ENCODE results near the gene CLASP1. TPM values are rescaled to one million over a fixed set of nuclear protein-coding genes. Genes with fewer than 3 reads are reported as not detected.
"Not testable (repeated sequence)": the region's sequence is repeated elsewhere in the genome, so short reads cannot be mapped to it uniquely, and the experiment has no call there.

Gene CLASP1
- total RNA-seq, 1 donor: 46.0 TPM

- H3K4me2 ChIP-seq (ENCODE audit: insufficient read depth, low read length): no peak overlapping the region
- H4K20me1 ChIP-seq (ENCODE audit: insufficient read depth, low read length): peaks cover 27% of the 10 kb centered on the region
- no peaks in the 10 kb centered on the region for H3K4me1 ChIP-seq (ENCODE audit: insufficient read depth, low read length)
- no peak overlapping the region for H3K4me3 ChIP-seq (ENCODE audit: insufficient read depth, low read length)
- no peak overlapping the region for H2AFZ ChIP-seq (ENCODE audit: low read length)
- TF ChIP-seq CTCF (IDR thresholded peaks at IDR 0.05; ENCODE audit: extremely low read depth, low read depth, low read length): no peak
- no peaks in the 10 kb centered on the region for H3K27me3 ChIP-seq (ENCODE audit: insufficient read depth, low read length)
- H3K79me2 ChIP-seq (ENCODE audit: insufficient read depth, low read length): peaks cover 89% of the 10 kb centered on the region
- no peaks in the 10 kb centered on the region for H3K9me3 ChIP-seq (ENCODE audit: low read depth, low read length)
- no peak overlapping the region for H3K27ac ChIP-seq (ENCODE audit: low read depth, low read length)
- DNase-seq (ENCODE audit: insufficient read length, low spot score, missing footprints): no peak
- H3K36me3 ChIP-seq (ENCODE audit: insufficient read depth, low read length): no peaks in the 10 kb centered on the region
These were observed 8.6 kb downstream of the CLASP1 start for GRCh38 chr2:121640380-121641316.

- H4K20me1 ChIP-seq (ENCODE audit: insufficient read depth, low read length): peaks cover 21% of the 10 kb centered on the region
- H3K9me3 ChIP-seq (ENCODE audit: low read depth, low read length); H3K4me1 ChIP-seq (ENCODE audit: insufficient read depth, low read length); H3K27me3 ChIP-seq (ENCODE audit: insufficient read depth, low read length); H3K4me2 ChIP-seq (ENCODE audit: insufficient read depth, low read length); DNase-seq (ENCODE audit: insufficient read length, low spot score, missing footprints); H3K27ac ChIP-seq (ENCODE audit: low read depth, low read length); H3K36me3 ChIP-seq (ENCODE audit: insufficient read depth, low read length); H3K4me3 ChIP-seq (ENCODE audit: insufficient read depth, low read length); H2AFZ ChIP-seq (ENCODE audit: low read length): not testable (repeated sequence)
- H3K79me2 ChIP-seq (ENCODE audit: insufficient read depth, low read length): peaks cover 88% of the 10 kb centered on the region
These were observed 9.4 kb downstream of the CLASP1 start for GRCh38 chr2:121639846-121640245.

- Histone ChIP-seq H3K4me2 (ENCODE audit: insufficient read depth, low read length) (no peak overlapping the region), H3K79me2 (ENCODE audit: insufficient read depth, low read length) (peaks cover 84% of the 10 kb centered on the region), H3K27ac (ENCODE audit: low read depth, low read length) (no peak overlapping the region), H4K20me1 (ENCODE audit: insufficient read depth, low read length) (peaks cover 25% of the 10 kb centered on the region), H3K4me3 (ENCODE audit: insufficient read depth, low read length) (no peak overlapping the region), H3K4me1 (ENCODE audit: insufficient read depth, low read length) (peaks cover 12% of the 10 kb centered on the region), H3K36me3 (ENCODE audit: insufficient read depth, low read length) (no peaks in the 10 kb centered on the region), H3K27me3 (ENCODE audit: insufficient read depth, low read length) (no peaks in the 10 kb centered on the region), H2AFZ (ENCODE audit: low read length) (no peak overlapping the region), H3K9me3 (ENCODE audit: low read depth, low read length) (no peaks in the 10 kb centered on the region)
- DNase-seq (ENCODE audit: insufficient read length, low spot score, missing footprints): no peak
- TF ChIP-seq CTCF (IDR thresholded peaks at IDR 0.05; ENCODE audit: extremely low read depth, low read depth, low read length): no peak
These were observed 10.9 kb downstream of the CLASP1 start for GRCh38 chr2:121638333-121638732.

- peaks cover 71% of the 10 kb centered on the region for H3K79me2 ChIP-seq (ENCODE audit: insufficient read depth, low read length)
- H3K27ac ChIP-seq (ENCODE audit: low read depth, low read length): no peak overlapping the region
- H3K4me3 ChIP-seq (ENCODE audit: insufficient read depth, low read length): no peak overlapping the region
- H3K4me1 ChIP-seq (ENCODE audit: insufficient read depth, low read length): peaks cover 12% of the 10 kb centered on the region
- no peaks in the 10 kb centered on the region for H3K36me3 ChIP-seq (ENCODE audit: insufficient read depth, low read length)
- DNase-seq (ENCODE audit: insufficient read length, low spot score, missing footprints): no peak
- H3K9me3 ChIP-seq (ENCODE audit: low read depth, low read length): no peaks in the 10 kb centered on the region
- peaks cover 23% of the 10 kb centered on the region for H4K20me1 ChIP-seq (ENCODE audit: insufficient read depth, low read length)
- H3K27me3 ChIP-seq (ENCODE audit: insufficient read depth, low read length): no peaks in the 10 kb centered on the region
- no peak overlapping the region for H2AFZ ChIP-seq (ENCODE audit: low read length)
- TF ChIP-seq CTCF (IDR thresholded peaks at IDR 0.05; ENCODE audit: extremely low read depth, low read depth, low read length): no peak
- no peak overlapping the region for H3K4me2 ChIP-seq (ENCODE audit: insufficient read depth, low read length)
These were observed 13.9 kb downstream of the CLASP1 start for GRCh38 chr2:121635371-121635770.

Measured in osteoblast (primary cell).